Forelimb muscle (tissue), 1 donor: ENCODE data around the gene PRAMEF8. TPM values are rescaled to one million over a fixed set of nuclear protein-coding genes. Genes with fewer than 3 reads are reported as not detected.
"Not testable (repeated sequence)": the region's sequence is repeated elsewhere in the genome, so short reads cannot be mapped to it uniquely, and the experiment has no call there.

Source experiments
- DNase-seq: peaks from one replicate; pipeline ENCODE4 v3.0.0-alpha.2; 2013; ENCODE audit warnings: low read depth
- polyA plus RNA-seq: library from polyadenylated mRNA; unstranded; fragments of 120-200 nt; gene quantifications from one replicate; pipeline ENCODE4 v1.2.1, GENCODE V29; 2013; ENCODE audit not compliant: insufficient read length

PRAMEF8 gene
- not detected for polyA plus RNA-seq

GRCh38 chr1:13285037-13285436 lies at the start of gene PRAMEF8:
Gene PRAMEF8 (minus strand): TSS chr1:13285137. CDS start chr1:13284091, 1,046 bp downstream.
- not testable (repeated sequence) for DNase-seq

- not testable (repeated sequence) for DNase-seq
Observed at GRCh38 chr1:13315281-13315680, 30.3 kb upstream of the PRAMEF8 start, which contains the start of gene PRAMEF15. Gene PRAMEF15 (plus strand): TSS chr1:13315581. CDS start chr1:13318408, 2,827 bp downstream.

- DNase-seq, result not testable (repeated sequence)
Observed at GRCh38 chr1:13303239-13303638, 18.3 kb upstream of the PRAMEF8 start, which contains the start of gene PRAMEF33. Gene PRAMEF33 (plus strand): TSS chr1:13303539. CDS start chr1:13305955, 2,416 bp downstream.

- DNase-seq, result not testable (repeated sequence)
Observed at GRCh38 chr1:13302197-13302596, 17.3 kb upstream of the PRAMEF8 start.

GRCh38 chr1:13298699-13299098 lies 13.8 kb upstream of the PRAMEF8 start:
- not testable (repeated sequence) for DNase-seq

- not testable (repeated sequence) for DNase-seq
Observed at GRCh38 chr1:13297216-13297931, 12.4 kb upstream of the PRAMEF8 start.

- DNase-seq, result not testable (repeated sequence)
Observed at GRCh38 chr1:13289030-13289429, 4.1 kb upstream of the PRAMEF8 start.

- not testable (repeated sequence) for DNase-seq
Observed at GRCh38 chr1:13279617-13280016, 5.3 kb downstream of the PRAMEF8 start.

- not testable (repeated sequence) for DNase-seq
Observed at GRCh38 chr1:13277016-13277415, 7.9 kb downstream of the PRAMEF8 start.

GRCh38 chr1:13265124-13265523 lies 19.8 kb downstream of the PRAMEF8 start:
- DNase-seq, result not testable (repeated sequence)

- not testable (repeated sequence) for DNase-seq
Observed at GRCh38 chr1:13253898-13254297, 31.0 kb downstream of the PRAMEF8 start, which contains the start of gene PRAMEF5. Gene PRAMEF5 (plus strand): TSS chr1:13254198. CDS start chr1:13259269, 5,071 bp downstream.

GRCh38 chr1:13247122-13247521 lies 37.8 kb downstream of the PRAMEF8 start:
- DNase-seq, result not testable (repeated sequence)

GRCh38 chr1:13246554-13246871 lies 38.4 kb downstream of the PRAMEF8 start:
- DNase-seq, result not testable (repeated sequence)

- DNase-seq, result not testable (repeated sequence)
Observed at GRCh38 chr1:13245841-13246553, 38.9 kb downstream of the PRAMEF8 start.

GRCh38 chr1:13243536-13244263 lies 41.2 kb downstream of the PRAMEF8 start:
- not testable (repeated sequence) for DNase-seq

GRCh38 chr1:13239633-13240032 lies 45.3 kb downstream of the PRAMEF8 start:
- DNase-seq, result not testable (repeated sequence)

GRCh38 chr1:13237572-13237971 lies 47.4 kb downstream of the PRAMEF8 start:
- not testable (repeated sequence) for DNase-seq

- not testable (repeated sequence) for DNase-seq
Observed at GRCh38 chr1:13234057-13234456, 50.9 kb downstream of the PRAMEF8 start.

- not testable (repeated sequence) for DNase-seq
Observed at GRCh38 chr1:13232056-13232455, 52.9 kb downstream of the PRAMEF8 start.
